ENCODE results near the gene CYSLTR1.
"Not testable (repeated sequence)": the region's sequence is repeated elsewhere in the genome, so short reads cannot be mapped to it uniquely, and the experiment has no call there.

Gene CYSLTR1

GRCh38 chrX:78327370-78328086 is at the start of gene CYSLTR1:
Gene CYSLTR1 (minus strand): TSS chrX:78327611. CDS start chrX:78273746, 53,865 bp downstream.
- DNase-seq (ENCODE audit: low read depth): no peak

- no peak for DNase-seq (ENCODE audit: low read depth)
Observed at GRCh38 chrX:78377186-78377585, 49.8 kb upstream of the CYSLTR1 start.

GRCh38 chrX:78375894-78376293 is 48.5 kb upstream of the CYSLTR1 start:
- DNase-seq (ENCODE audit: low read depth): no peak

- no peak for DNase-seq (ENCODE audit: low read depth)
Observed at GRCh38 chrX:78366576-78366975, 39.2 kb upstream of the CYSLTR1 start.

GRCh38 chrX:78357342-78358055 is 30.1 kb upstream of the CYSLTR1 start:
- no peak for DNase-seq (ENCODE audit: low read depth)

- no peak for DNase-seq (ENCODE audit: low read depth)
Observed at GRCh38 chrX:78333521-78333920, 6.1 kb upstream of the CYSLTR1 start.

- DNase-seq (ENCODE audit: low read depth): no peak
Observed at GRCh38 chrX:78331708-78332107, 4.3 kb upstream of the CYSLTR1 start.

- DNase-seq (ENCODE audit: low read depth): no peak
Observed at GRCh38 chrX:78330540-78330939, 3.1 kb upstream of the CYSLTR1 start.

GRCh38 chrX:78330068-78330467 is 2.7 kb upstream of the CYSLTR1 start:
- DNase-seq (ENCODE audit: low read depth): no peak

- DNase-seq (ENCODE audit: low read depth): no peak
Observed at GRCh38 chrX:78329486-78329885, 2.1 kb upstream of the CYSLTR1 start.

GRCh38 chrX:78326401-78326800 is 1.0 kb downstream of the CYSLTR1 start:
- no peak for DNase-seq (ENCODE audit: low read depth)

GRCh38 chrX:78322863-78323262 is 4.5 kb downstream of the CYSLTR1 start:
- no peak for DNase-seq (ENCODE audit: low read depth)

- peak; percentile 9 for DNase-seq (ENCODE audit: low read depth)
Observed at GRCh38 chrX:78321809-78322208, 5.6 kb downstream of the CYSLTR1 start.

- no peak for DNase-seq (ENCODE audit: low read depth)
Observed at GRCh38 chrX:78316265-78316664, 11.1 kb downstream of the CYSLTR1 start.

GRCh38 chrX:78315745-78316144 is 11.7 kb downstream of the CYSLTR1 start:
- DNase-seq (ENCODE audit: low read depth): no peak

GRCh38 chrX:78314561-78314960 is 12.8 kb downstream of the CYSLTR1 start:
- DNase-seq (ENCODE audit: low read depth): no peak

GRCh38 chrX:78313526-78313925 is 13.9 kb downstream of the CYSLTR1 start:
- DNase-seq (ENCODE audit: low read depth): no peak

GRCh38 chrX:78307665-78308064 is 19.7 kb downstream of the CYSLTR1 start:
- DNase-seq (ENCODE audit: low read depth): no peak

GRCh38 chrX:78303086-78303485 is 24.3 kb downstream of the CYSLTR1 start:
- DNase-seq (ENCODE audit: low read depth): no peak

- not testable (repeated sequence) for DNase-seq (ENCODE audit: low read depth)
Observed at GRCh38 chrX:78300933-78301332, 26.5 kb downstream of the CYSLTR1 start.

- DNase-seq (ENCODE audit: low read depth): no peak
Observed at GRCh38 chrX:78283511-78283910, 43.9 kb downstream of the CYSLTR1 start.

- no peak for DNase-seq (ENCODE audit: low read depth)
Observed at GRCh38 chrX:78237127-78237526, 90.3 kb downstream of the CYSLTR1 start.

- DNase-seq (ENCODE audit: low read depth): not testable (repeated sequence)
Observed at GRCh38 chrX:78226047-78226446, 101.4 kb downstream of the CYSLTR1 start.

Measured in stimulated activated CD8-positive, alpha-beta memory T cell treated with anti-CD3 and anti-CD28 coated beads, Interleukin-12 subunit alpha, Interleukin-12 subunit beta, amount 100 ng/mL, for 1 hour (primary cell).